ENCODE data around the gene PRKAG1. TPM values are rescaled to one million over a fixed set of nuclear protein-coding genes. Genes with fewer than 3 reads are reported as not detected.

Gene PRKAG1
- total RNA-seq, 2 donors from 2014 or later, result 70.2 to 72.2 TPM

- ATAC-seq, result no peak
- intact Hi-C loops (cut with DNase I), result no loop called here
- DNase-seq, result no peak
Measured at GRCh38 chr12:49033611-49034285, 15.2 kb upstream of the PRKAG1 start.

DNA sequence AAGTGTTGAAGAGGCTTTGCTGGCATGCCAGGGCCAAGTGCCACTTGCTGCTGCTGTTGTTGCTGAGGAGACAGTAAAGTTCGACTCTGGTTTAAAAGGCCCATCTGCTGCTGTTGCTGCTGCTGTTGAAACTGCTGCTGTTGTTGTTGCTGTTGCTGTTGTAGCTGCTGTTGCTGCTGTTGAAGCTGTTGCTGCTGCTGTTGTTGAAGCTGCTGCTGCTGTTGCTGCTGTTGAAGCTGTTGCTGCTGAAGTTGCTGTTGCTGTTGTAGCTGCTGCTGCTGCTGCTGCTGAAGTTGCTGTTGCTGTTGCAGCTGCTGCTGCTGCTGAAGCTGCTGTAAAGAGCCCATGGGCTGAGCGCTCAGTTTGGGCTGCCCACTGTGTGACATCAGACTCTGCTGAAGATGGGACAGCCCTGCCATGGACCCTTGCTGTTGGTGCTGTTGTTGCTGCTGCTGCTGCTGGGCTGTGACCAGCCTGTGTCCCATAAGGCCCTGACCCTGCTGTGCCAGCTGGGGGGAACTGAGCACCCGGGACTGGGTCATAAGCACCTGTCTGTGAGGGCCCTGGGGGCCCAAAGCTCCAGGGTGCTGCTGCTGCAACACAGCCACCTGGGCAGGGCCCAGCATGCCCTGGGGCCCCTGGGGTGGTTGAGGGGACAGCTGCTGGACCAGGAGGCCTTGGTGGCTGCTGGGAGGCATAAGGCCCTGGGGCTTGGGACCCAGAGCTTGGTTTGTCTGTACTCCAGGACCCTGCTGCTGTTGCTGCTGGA, 14.3 kb upstream of the PRKAG1 start:
- intact Hi-C loops (cut with DNase I), result no loop called here
- ATAC-seq, result no peak
- no peak for DNase-seq

- ATAC-seq (no peak), DNase-seq (no peak)
- intact Hi-C loops (cut with DNase I), result no loop called here
Measured at GRCh38 chr12:49032276-49032675, 13.7 kb upstream of the PRKAG1 start.

GRCh38 chr12:49031573-49032161, 13.1 kb upstream of the PRKAG1 start:
- no peak for DNase-seq
- intact Hi-C loops (cut with DNase I), result no loop called here
- ATAC-seq, result no peak

- ATAC-seq (no peak), DNase-seq (no peak)
- intact Hi-C loops (cut with DNase I), result no loop called here
Measured at GRCh38 chr12:49030714-49031572, 12.4 kb upstream of the PRKAG1 start.

- intact Hi-C loops (cut with DNase I), result no loop called here
- no peak for ATAC-seq
- DNase-seq, result no peak
Measured at GRCh38 chr12:49030119-49030518, 11.5 kb upstream of the PRKAG1 start.

- no peak for DNase-seq
- intact Hi-C loops (cut with DNase I), result no loop called here
- no peak for ATAC-seq
Measured at GRCh38 chr12:49028666-49029275, 10.2 kb upstream of the PRKAG1 start.

- DNase-seq (no peak), ATAC-seq (no peak)
- intact Hi-C loops (cut with DNase I), result no loop called here
Measured at GRCh38 chr12:49027846-49028555, 9.4 kb upstream of the PRKAG1 start.

DNA sequence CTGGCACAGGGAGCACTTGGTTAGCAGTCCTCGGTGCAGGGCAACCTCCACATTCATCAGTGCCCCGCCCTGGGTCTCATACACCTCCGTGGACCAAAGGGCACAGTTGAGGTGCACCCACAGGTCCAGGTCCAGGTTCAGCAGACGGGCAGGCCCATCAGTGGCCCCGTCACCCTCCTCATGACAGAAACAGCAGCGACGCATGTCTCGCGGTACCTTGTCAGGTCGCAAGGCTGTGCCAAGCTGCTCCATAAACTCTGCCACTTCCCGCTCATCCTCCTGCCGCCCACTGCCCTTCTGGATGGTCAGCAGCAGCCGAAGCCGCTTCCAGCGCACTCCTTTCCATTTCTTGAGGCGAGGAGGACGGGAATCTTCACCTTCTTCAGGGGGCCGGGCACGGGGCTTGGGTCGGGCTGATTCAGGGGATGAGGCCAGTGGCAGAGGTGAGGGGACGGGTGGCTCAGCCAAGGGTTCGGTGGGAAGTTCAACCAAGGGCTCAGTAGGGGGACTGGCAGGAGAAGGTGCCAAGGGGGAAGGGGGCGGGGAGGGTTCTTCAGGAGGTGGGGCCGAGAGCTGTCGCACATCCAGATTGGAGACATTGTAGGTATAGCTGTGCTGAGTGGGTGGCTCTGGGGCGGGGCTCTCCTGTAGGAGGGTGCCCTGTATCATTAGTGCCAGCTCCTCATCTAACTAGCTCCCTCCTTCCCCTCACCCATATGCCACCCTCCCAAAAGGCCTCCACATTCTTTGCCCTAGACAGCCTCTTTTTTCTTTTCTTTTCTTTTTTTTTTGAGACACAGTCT, 8.3 kb upstream of the PRKAG1 start:
- ATAC-seq (no peak), DNase-seq (no peak)
- intact Hi-C loops (cut with DNase I), result no loop called here

DNA sequence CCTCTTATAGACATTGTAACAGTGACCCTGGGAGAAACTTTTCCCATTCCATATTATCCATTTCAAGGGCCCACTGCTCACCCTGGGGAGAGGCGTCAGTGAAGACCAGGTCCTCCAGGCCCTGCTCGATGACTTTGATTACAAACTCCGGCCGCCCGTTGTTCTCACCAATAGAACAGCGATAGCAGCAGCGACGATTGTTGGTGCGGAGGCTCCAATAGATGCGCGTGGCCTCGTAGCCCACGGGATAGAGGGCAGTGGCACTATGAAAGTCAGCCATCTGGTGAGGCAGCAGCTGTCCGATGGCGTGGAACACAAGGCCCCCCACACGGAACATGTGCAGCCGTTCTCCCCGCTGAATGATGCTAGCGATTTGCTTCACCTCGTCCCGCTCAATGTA, 7.5 kb upstream of the PRKAG1 start:
- intact Hi-C loops (cut with DNase I), result no loop called here
- no peak for DNase-seq
- no peak for ATAC-seq

DNA sequence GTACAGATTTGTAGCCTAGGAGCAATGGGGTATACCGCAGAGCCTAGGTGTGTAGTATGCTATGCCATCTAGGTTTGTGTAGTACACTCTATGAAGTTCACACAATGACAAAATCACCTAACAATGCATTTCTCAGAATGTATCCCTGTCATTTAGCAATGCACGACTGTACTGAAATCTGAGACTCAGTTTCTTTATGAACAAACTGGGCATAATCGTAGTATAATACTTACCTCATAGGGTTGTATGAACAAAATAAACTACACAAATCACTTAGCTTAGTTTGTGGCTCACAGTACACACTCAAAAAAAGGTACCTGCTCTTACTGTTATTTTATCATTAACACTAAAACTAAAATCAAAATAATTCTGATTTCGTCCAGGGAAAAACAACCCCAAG, 6.9 kb upstream of the PRKAG1 start:
- no peak for ATAC-seq
- intact Hi-C loops (cut with DNase I), result no loop called here
- no peak for DNase-seq

- DNase-seq (no peak), ATAC-seq (no peak)
- intact Hi-C loops (cut with DNase I), result no loop called here
Measured at GRCh38 chr12:49024543-49024942, 6.0 kb upstream of the PRKAG1 start.

- intact Hi-C loops (cut with DNase I), result no loop called here
- ATAC-seq, result no peak
- DNase-seq, result no peak
Measured at GRCh38 chr12:49023812-49024211, 5.2 kb upstream of the PRKAG1 start.

- ATAC-seq, result no peak
- intact Hi-C loops (cut with DNase I), result no loop called here
- no peak for DNase-seq
Measured at GRCh38 chr12:49022558-49023178, 4.1 kb upstream of the PRKAG1 start.

- intact Hi-C loops (cut with DNase I), result no loop called here
- ATAC-seq (no peak), DNase-seq (no peak)
Measured at GRCh38 chr12:49021292-49021915, 2.8 kb upstream of the PRKAG1 start.

DNA sequence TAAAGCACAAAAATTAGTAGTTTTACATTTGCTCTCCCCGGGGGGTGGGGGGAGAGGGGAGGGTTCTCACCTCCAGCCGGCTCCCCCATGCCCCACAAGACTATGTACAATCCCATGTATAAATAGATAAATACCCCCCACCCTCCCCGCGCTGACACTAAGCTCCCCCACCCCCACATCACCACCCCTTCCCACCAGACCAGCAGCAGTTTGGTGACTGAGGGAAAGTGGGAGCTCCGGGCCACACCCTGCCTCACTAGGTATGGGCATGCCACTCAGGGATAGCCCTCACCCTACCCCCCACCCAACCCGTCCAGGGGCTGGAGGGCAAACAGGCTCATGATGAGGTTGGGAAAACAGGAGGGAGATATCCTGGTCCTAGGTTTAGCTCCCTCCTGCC, 1.9 kb upstream of the PRKAG1 start:
- intact Hi-C loops (cut with DNase I), result no loop called here
- no peak for DNase-seq
- ATAC-seq, result no peak

Measured in left cardiac atrium (tissue), 4 donors.